MCF 10A (cell line): ENCODE data around the gene RGS11. TPM values are rescaled to one million over a fixed set of nuclear protein-coding genes. Genes with fewer than 3 reads are reported as not detected.

ENCODE experiments used
- BruUV-seq: library from RNA; stranded (reverse); fragments of 400-500 nt; replicated peaks from 2 replicates; lab custom pipeline; 2021; lab: Mats Ljungman, UMichigan
- CTCF ChIA-PET: fragments of 300-600 bp; sonication (Branson Sonifier 250); formaldehyde crosslinking; extraction: SDS; loops from one replicate; lab custom pipeline; 2021; ENCODE audit warnings: antibody characterized with exemption, inconsistent platforms; lab: Yijun Ruan, JAX
- POLR2A ChIA-PET: fragments of 300-600, 350-650 bp; sonication (Branson Sonifier 250); formaldehyde crosslinking; extraction: SDS; loops from one replicate; lab custom pipeline; 2020; ENCODE audit warnings: antibody characterized with exemption, inconsistent platforms; lab: Yijun Ruan, JAX
- DNase-seq: peaks from one replicate; pipeline ENCODE4 v3.0.0-alpha.2; 2018; ENCODE audit not compliant: unreplicated experiment
- H3K27ac Mint-ChIP-seq: one replicate; pipeline ENCODE4 v1.8.0; 2022; ENCODE audit warnings: mild to moderate bottlenecking, low read depth, mixed read lengths; ENCODE audit not compliant: unreplicated experiment
- H3K27me3 Mint-ChIP-seq: one replicate; pipeline ENCODE4 v1.8.0; 2022; ENCODE audit warnings: mixed read lengths; ENCODE audit not compliant: insufficient read depth, unreplicated experiment
- H3K36me3 Mint-ChIP-seq: one replicate; pipeline ENCODE4 v1.8.0; 2022; ENCODE audit warnings: mild to moderate bottlenecking, moderate library complexity, mixed read lengths; ENCODE audit not compliant: insufficient read depth, unreplicated experiment
- H3K4me1 Mint-ChIP-seq: one replicate; pipeline ENCODE4 v1.8.0; 2022; ENCODE audit warnings: mixed read lengths; ENCODE audit not compliant: insufficient read depth, unreplicated experiment
- H3K4me3 Mint-ChIP-seq: one replicate; pipeline ENCODE4 v1.8.0; 2022; ENCODE audit warnings: mild to moderate bottlenecking, moderate library complexity, mixed read lengths; ENCODE audit not compliant: unreplicated experiment
- H3K9me3 Mint-ChIP-seq: one replicate; pipeline ENCODE4 v1.8.0; 2022; ENCODE audit warnings: mixed read lengths; ENCODE audit not compliant: unreplicated experiment
- intact Hi-C: fragments of 100-400 bp; cut with micrococcal nuclease; formaldehyde crosslinking; loops from 2 replicates; pipeline ENCODE4 v1.14.1; 2022
- total RNA-seq: library from RNA; stranded (reverse); gene quantifications from 2 replicates; pipeline ENCODE4 v1.2.3, GENCODE V29; 2022
- TF ChIP-seq, protein P1 (sequence below): fragments of 200-600 bp; IDR thresholded peaks from one replicate; pipeline ENCODE4 v1.8.0; 2022; ENCODE audit warnings: antibody characterized with exemption, mild to moderate bottlenecking; ENCODE audit not compliant: unreplicated experiment

RGS11 gene
- total RNA-seq, 1 experiment from 2014 or later: 1.7 TPM

DNA sequence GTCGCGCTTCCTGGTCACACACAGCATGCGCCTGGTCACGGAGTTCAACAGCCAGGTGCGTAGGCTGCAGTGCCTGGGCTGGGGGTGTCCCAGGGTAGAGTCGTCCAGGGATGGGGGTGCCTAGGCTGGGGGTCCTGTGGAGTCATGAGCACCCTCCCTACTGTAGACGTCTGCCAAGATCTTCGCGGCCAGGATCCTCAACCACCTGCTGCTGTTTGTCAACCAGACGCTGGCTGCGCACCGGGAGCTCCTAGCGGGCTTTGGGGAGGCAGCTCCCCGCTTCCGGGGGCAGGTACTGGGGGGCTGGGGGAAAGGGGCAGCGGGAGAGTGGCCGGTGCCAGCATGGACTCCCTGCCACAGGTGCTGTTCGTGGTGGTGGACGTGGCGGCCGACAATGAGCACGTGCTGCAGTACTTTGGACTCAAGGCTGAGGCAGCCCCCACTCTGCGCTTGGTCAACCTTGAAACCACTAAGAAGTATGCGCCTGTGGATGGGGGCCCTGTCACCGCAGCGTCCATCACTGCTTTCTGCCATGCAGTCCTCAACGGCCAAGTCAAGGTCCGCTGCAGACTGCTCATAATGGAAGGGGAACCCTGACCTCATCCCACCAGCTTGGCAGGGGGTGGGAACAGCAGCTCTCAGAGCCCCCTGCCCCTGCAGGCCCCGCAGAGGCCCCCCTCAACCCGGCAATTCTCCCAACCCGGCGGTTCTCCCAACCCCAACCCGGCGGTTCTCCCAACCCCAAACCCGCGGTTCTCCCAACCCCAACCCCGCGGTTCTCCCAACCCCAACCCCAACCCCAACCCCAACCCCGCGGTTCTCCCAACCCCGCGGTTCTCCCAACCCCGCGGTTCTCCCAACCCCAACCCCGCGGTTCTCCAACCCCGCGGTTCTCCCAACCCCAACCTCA lies 9.7 kb upstream of the RGS11 start:
- H3K27ac Mint-ChIP-seq: no peak overlapping the region
- intact Hi-C loops: no loop called here
- TF ChIP-seq, protein P1, sequence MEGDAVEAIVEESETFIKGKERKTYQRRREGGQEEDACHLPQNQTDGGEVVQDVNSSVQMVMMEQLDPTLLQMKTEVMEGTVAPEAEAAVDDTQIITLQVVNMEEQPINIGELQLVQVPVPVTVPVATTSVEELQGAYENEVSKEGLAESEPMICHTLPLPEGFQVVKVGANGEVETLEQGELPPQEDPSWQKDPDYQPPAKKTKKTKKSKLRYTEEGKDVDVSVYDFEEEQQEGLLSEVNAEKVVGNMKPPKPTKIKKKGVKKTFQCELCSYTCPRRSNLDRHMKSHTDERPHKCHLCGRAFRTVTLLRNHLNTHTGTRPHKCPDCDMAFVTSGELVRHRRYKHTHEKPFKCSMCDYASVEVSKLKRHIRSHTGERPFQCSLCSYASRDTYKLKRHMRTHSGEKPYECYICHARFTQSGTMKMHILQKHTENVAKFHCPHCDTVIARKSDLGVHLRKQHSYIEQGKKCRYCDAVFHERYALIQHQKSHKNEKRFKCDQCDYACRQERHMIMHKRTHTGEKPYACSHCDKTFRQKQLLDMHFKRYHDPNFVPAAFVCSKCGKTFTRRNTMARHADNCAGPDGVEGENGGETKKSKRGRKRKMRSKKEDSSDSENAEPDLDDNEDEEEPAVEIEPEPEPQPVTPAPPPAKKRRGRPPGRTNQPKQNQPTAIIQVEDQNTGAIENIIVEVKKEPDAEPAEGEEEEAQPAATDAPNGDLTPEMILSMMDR: no peak
- peaks cover 9% of the 10 kb centered on the region for H3K36me3 Mint-ChIP-seq
- H3K9me3 Mint-ChIP-seq: no peaks in the 10 kb centered on the region
- POLR2A ChIA-PET: no interaction called here
- H3K4me1 Mint-ChIP-seq: no peaks in the 10 kb centered on the region
- H3K27me3 Mint-ChIP-seq: no peaks in the 10 kb centered on the region
- DNase-seq: no peak
- CTCF ChIA-PET: no interaction called here
- H3K4me3 Mint-ChIP-seq: no peak overlapping the region
- BruUV-seq: no TSS peak

DNA sequence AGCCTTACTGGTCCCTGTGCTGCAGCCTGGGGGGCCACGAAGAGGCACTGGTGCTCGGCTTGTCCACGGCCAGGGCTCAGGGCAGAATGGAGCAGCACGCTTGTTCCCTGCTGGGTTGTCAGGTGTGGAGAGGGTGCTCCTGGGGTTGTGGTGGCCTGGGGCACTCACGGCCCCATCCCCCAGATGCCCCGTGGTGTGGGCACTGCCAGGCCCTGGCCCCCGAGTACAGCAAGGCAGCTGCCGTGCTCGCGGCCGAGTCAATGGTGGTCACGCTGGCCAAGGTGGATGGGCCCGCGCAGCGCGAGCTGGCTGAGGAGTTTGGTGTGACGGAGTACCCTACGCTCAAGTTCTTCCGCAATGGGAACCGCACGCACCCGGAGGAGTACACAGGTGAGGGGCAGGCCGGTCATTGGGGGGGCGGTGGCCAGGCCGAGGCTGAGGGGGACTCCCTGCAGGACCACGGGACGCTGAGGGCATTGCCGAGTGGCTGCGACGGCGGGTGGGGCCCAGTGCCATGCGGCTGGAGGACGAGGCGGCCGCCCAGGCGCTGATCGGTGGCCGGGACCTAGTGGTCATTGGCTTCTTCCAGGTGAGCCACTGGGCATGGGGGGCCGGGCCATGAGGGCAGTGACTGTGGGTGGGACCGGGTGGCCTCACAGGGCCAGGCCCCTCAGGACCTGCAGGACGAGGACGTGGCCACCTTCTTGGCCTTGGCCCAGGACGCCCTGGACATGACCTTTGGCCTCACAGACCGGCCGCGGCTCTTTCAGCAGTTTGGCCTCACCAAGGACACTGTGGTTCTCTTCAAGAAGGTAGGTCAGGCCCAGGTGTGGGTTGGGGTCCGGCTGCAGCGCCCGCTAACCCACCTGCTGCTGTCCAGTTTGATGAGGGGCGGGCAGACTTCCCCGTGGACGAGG lies 8.7 kb upstream of the RGS11 start:
- no peaks in the 10 kb centered on the region for H3K9me3 Mint-ChIP-seq
- ChIA-PET POLR2A (no interaction called here), CTCF (no interaction called here)
- H3K4me3 Mint-ChIP-seq: no peak overlapping the region
- DNase-seq: no peak
- no peak overlapping the region for H3K27ac Mint-ChIP-seq
- intact Hi-C loops: no loop called here
- H3K4me1 Mint-ChIP-seq: no peaks in the 10 kb centered on the region
- peaks cover 1% of the 10 kb centered on the region for H3K36me3 Mint-ChIP-seq
- TF ChIP-seq, protein P1: no peak
- H3K27me3 Mint-ChIP-seq: no peaks in the 10 kb centered on the region
- no TSS peak for BruUV-seq

GRCh38 chr16:283033-283805 lies 7.5 kb upstream of the RGS11 start, which contains the start of gene PDIA2:
Gene PDIA2, plus strand, starts transcription at chr16:283164. Its CDS starts 6 bp downstream, at chr16:283170.
- no peak within 1 kb of the TSS for H3K27ac Mint-ChIP-seq
- no TSS peak for BruUV-seq
- POLR2A ChIA-PET: no interaction called here
- no peak for DNase-seq
- no peaks in the 10 kb centered on the region for H3K9me3 Mint-ChIP-seq
- peaks cover 4% of the 10 kb centered on the region for H3K4me1 Mint-ChIP-seq
- no peaks in the 10 kb centered on the region for H3K36me3 Mint-ChIP-seq
- H3K27me3 Mint-ChIP-seq: no peaks in the 10 kb centered on the region
- H3K4me3 Mint-ChIP-seq: no peak within 1 kb of the TSS
- TF ChIP-seq, protein P1: no peak
- intact Hi-C loops: no loop called here
- CTCF ChIA-PET: no interaction called here
